PC-3 (cell line): ENCODE data around the gene UNCX. TPM values are rescaled to one million over a fixed set of nuclear protein-coding genes. Genes with fewer than 3 reads are reported as not detected.
"Not testable (repeated sequence)": the region's sequence is repeated elsewhere in the genome, so short reads cannot be mapped to it uniquely, and the experiment has no call there.

Source experiments
- ATAC-seq: fragments of 200-7000 bp; cut with Tn5 transposase; 2 replicates; pipeline ENCODE4 v1.9.1; 2020; ENCODE audit warnings: mild to moderate bottlenecking, moderate library complexity
- BruUV-seq: library from RNA; stranded (reverse); fragments of 400-500 nt; replicated peaks from 2 replicates; lab custom pipeline; 2021; lab: Mats Ljungman, UMichigan
- CTCF ChIA-PET: fragments of 300-600 bp; sonication (Branson Sonifier 250); formaldehyde crosslinking; loops from one replicate; lab custom pipeline; 2022; ENCODE audit warnings: antibody characterized with exemption; lab: Charles Lee
- POLR2A ChIA-PET: fragments of 300-600 bp; sonication (Branson Sonifier 250); formaldehyde crosslinking; loops from one replicate; lab custom pipeline; 2022; ENCODE audit warnings: antibody characterized with exemption; ENCODE audit not compliant: unreplicated experiment; lab: Charles Lee
- DNase-seq: peaks from one replicate; pipeline ENCODE4 v3.0.0-alpha.2; 2015
- H2AFZ ChIP-seq: fragments of 300-600 bp; sonication (generic); 2 replicates; pipeline ENCODE4 v1.6.0; 2016; ENCODE audit warnings: antibody characterized with exemption, low read length
- H3F3A ChIP-seq: fragments of 300-600 bp; sonication (generic); one replicate; pipeline ENCODE4 v1.6.0; 2017; ENCODE audit warnings: antibody characterized with exemption, low read length, control low read depth, mild to moderate bottlenecking; ENCODE audit not compliant: unreplicated experiment
- H3K27ac ChIP-seq: fragments of 300-600 bp; sonication (generic); 2 replicates; pipeline ENCODE4 v1.5.1; 2016; ENCODE audit warnings: mild to moderate bottlenecking, low read length
- H3K27me3 ChIP-seq: fragments of 300-600 bp; sonication (generic); 2 replicates; pipeline ENCODE4 v1.6.1; 2016; ENCODE audit warnings: low read length, mixed read lengths
- H3K36me3 ChIP-seq: fragments of 300-600 bp; sonication (generic); 2 replicates; pipeline ENCODE4 v1.6.1; 2016; ENCODE audit warnings: low read depth, mixed run types, low read length, mixed read lengths
- H3K4me1 ChIP-seq: fragments of 300-600 bp; sonication (generic); 2 replicates; pipeline ENCODE4 v1.5.1; 2016; ENCODE audit warnings: low read length; ENCODE audit not compliant: insufficient read depth
- H3K4me2 ChIP-seq: fragments of 300-600 bp; sonication (generic); 2 replicates; pipeline ENCODE4 v1.6.0; 2016; ENCODE audit warnings: low read length
- H3K4me3 ChIP-seq: fragments of 300-600 bp; sonication (generic); 2 replicates; pipeline ENCODE4 v1.5.1; 2016; ENCODE audit warnings: mild to moderate bottlenecking, low read length, mixed read lengths
- H3K79me2 ChIP-seq: fragments of 300-600 bp; sonication (generic); 2 replicates; pipeline ENCODE4 v1.6.1; 2017; ENCODE audit warnings: low read length, mixed read lengths
- H3K9ac ChIP-seq: fragments of 300-600 bp; sonication (generic); 2 replicates; pipeline ENCODE4 v1.6.0; 2016; ENCODE audit warnings: mild to moderate bottlenecking, low read length
- H3K9me2 ChIP-seq: fragments of 300-600 bp; sonication (generic); replicated peaks from 2 replicates; pipeline ENCODE4 v1.6.1; 2016; ENCODE audit warnings: mixed run types, low read length, mixed read lengths
- H3K9me3 ChIP-seq: fragments of 300-600 bp; sonication (generic); 2 replicates; pipeline ENCODE4 v1.6.1; 2016; ENCODE audit warnings: low read length, mixed read lengths
- H4K20me1 ChIP-seq: fragments of 300-600 bp; sonication (generic); 2 replicates; pipeline ENCODE4 v1.6.1; 2016; ENCODE audit warnings: low read length, mixed read lengths
- CTCF ChIP-seq: fragments of 300-600 bp; sonication (generic); conservative IDR thresholded peaks from 2 replicates; pipeline ENCODE4 v1.5.1; 2017; ENCODE audit warnings: antibody characterized with exemption, low read depth, mild to moderate bottlenecking, low read length
- EZH2 ChIP-seq: fragments of 300-600 bp; sonication (generic); IDR thresholded peaks from one replicate; pipeline ENCODE4 v1.6.1; 2017; ENCODE audit warnings: antibody characterized with exemption, mild to moderate bottlenecking, low read length; ENCODE audit not compliant: unreplicated experiment
- EZH2phosphoT487 ChIP-seq: fragments of 300-600 bp; sonication (generic); IDR thresholded peaks from 2 replicates; pipeline ENCODE4 v1.6.1; 2018; ENCODE audit warnings: mild to moderate bottlenecking, antibody characterized with exemption, low read length, borderline replicate concordance
- intact Hi-C: fragments of 100-400 bp; cut with micrococcal nuclease; formaldehyde crosslinking; loops from 2 replicates; pipeline ENCODE4 v1.9.0; 2023
- total RNA-seq: library from RNA; depleted of rRNA; stranded (reverse); fragments of >200 nt; gene quantifications from 2 replicates; pipeline ENCODE4 v1.2.3, GENCODE V29; 2014

Gene UNCX
- total RNA-seq, 1 experiment from 2014 or later = not detected

GRCh38 chr7:1201916-1202315 lies 30.8 kb upstream of the UNCX start:
- Histone ChIP-seq H4K20me1 (no peaks in the 10 kb centered on the region), H3K27me3 (no peaks in the 10 kb centered on the region), H3K9me3 (no peaks in the 10 kb centered on the region), H3K36me3 (no peaks in the 10 kb centered on the region), H3K9me2 (no peaks in the 10 kb centered on the region), H3K4me2 (no peak overlapping the region), H3K27ac (no peak overlapping the region), H3K79me2 (no peaks in the 10 kb centered on the region), H2AFZ (no peak overlapping the region), H3K4me3 (no peak overlapping the region), H3K9ac (no peak overlapping the region), H3K4me1 (peaks cover 3% of the 10 kb centered on the region; the same call in 1 of the 2 replicates), H3F3A (no peaks in the 10 kb centered on the region)
- no TSS peak for BruUV-seq
- no peak for TF ChIP-seq CTCF
- TF ChIP-seq EZH2phosphoT487 = no peak
- TF ChIP-seq EZH2 = no peak
- POLR2A ChIA-PET = no interaction called here
- DNase-seq (no peak), ATAC-seq (no peak)
- CTCF ChIA-PET = no interaction called here
- intact Hi-C loops = no loop called here

- H3K27me3 ChIP-seq, H3K4me3 ChIP-seq, H3K27ac ChIP-seq, H3K79me2 ChIP-seq, DNase-seq, H3K36me3 ChIP-seq, H3K9me2 ChIP-seq, BruUV-seq, H3K4me2 ChIP-seq, ATAC-seq, CTCF ChIA-PET, POLR2A ChIA-PET, H4K20me1 ChIP-seq, H3F3A ChIP-seq, H3K4me1 ChIP-seq, H3K9ac ChIP-seq, H2AFZ ChIP-seq, intact Hi-C loops, H3K9me3 ChIP-seq: not testable (repeated sequence)
Observed at GRCh38 chr7:1202914-1203313, 29.8 kb upstream of the UNCX start.

- no peaks in the 10 kb centered on the region for H3K79me2 ChIP-seq
- no peaks in the 10 kb centered on the region for H3K9me3 ChIP-seq
- H3K9me2 ChIP-seq = no peaks in the 10 kb centered on the region
- BruUV-seq = no TSS peak
- H3K9ac ChIP-seq = no peak overlapping the region
- CTCF ChIA-PET = interaction anchor here (0.6 kb wide), 1 partner anchor 73 kb away, joined by 3 read pairs; no protein-coding TSS in a partner anchor
- H3F3A ChIP-seq = no peaks in the 10 kb centered on the region
- POLR2A ChIA-PET = no interaction called here
- H2AFZ ChIP-seq = no peak overlapping the region
- intact Hi-C loops = no loop called here
- no peaks in the 10 kb centered on the region for H3K4me1 ChIP-seq
- no peak for DNase-seq
- H4K20me1 ChIP-seq = no peaks in the 10 kb centered on the region
- no peak overlapping the region for H3K4me3 ChIP-seq
- ATAC-seq = no peak
- no peak overlapping the region for H3K4me2 ChIP-seq
- no peaks in the 10 kb centered on the region for H3K27me3 ChIP-seq
- no peaks in the 10 kb centered on the region for H3K36me3 ChIP-seq
- H3K27ac ChIP-seq = no peak overlapping the region
- no peak for TF ChIP-seq CTCF
- TF ChIP-seq EZH2 = no peak
- no peak for TF ChIP-seq EZH2phosphoT487
Observed at GRCh38 chr7:1204460-1205140, 28.1 kb upstream of the UNCX start.

GRCh38 chr7:1205742-1206141 lies 26.9 kb upstream of the UNCX start:
- CTCF ChIA-PET = interaction anchor here (0.7 kb wide), 1 partner anchor 421 kb away, joined by 6 read pairs; no protein-coding TSS in a partner anchor
- H3K4me1 ChIP-seq, DNase-seq, H3K9me3 ChIP-seq, H3K27ac ChIP-seq, H2AFZ ChIP-seq, H3K4me3 ChIP-seq, BruUV-seq, ATAC-seq, H3K79me2 ChIP-seq, H4K20me1 ChIP-seq, H3K9me2 ChIP-seq, H3K36me3 ChIP-seq, intact Hi-C loops, POLR2A ChIA-PET, H3K4me2 ChIP-seq, H3K27me3 ChIP-seq, H3K9ac ChIP-seq, H3F3A ChIP-seq: not testable (repeated sequence)
